Cardiac fibroblast (primary cell): ENCODE measurements around the gene SNX6.
"Not testable (repeated sequence)": the region's sequence is repeated elsewhere in the genome, so short reads cannot be mapped to it uniquely, and the experiment has no call there.

ENCODE experiments used
- DNase-seq, 2 donors: peaks; one replicate each; pipeline versions ENCODE4 v3.0.0 to v3.0.0-alpha.2; 2010; ENCODE audit warnings: low read depth in 2 of 2
- H3K4me3 ChIP-seq, 2 donors: replicated peaks in 1 of 2; 1 replicate in 1 of 2; 2 replicates in 1 of 2; pipeline ENCODE4 v1.5.1; 2011; ENCODE audit warnings: low read depth in 2 of 2, low read length in 2 of 2, mild to moderate bottlenecking in 2 of 2, moderate library complexity in 1 of 2
- TF ChIP-seq, protein P1 (sequence below): IDR thresholded peaks from one replicate; pipeline ENCODE4 v1.5.1; 2011; ENCODE audit warnings: low read depth, mild to moderate bottlenecking, low read length, inconsistent platforms

SNX6 gene

DNA sequence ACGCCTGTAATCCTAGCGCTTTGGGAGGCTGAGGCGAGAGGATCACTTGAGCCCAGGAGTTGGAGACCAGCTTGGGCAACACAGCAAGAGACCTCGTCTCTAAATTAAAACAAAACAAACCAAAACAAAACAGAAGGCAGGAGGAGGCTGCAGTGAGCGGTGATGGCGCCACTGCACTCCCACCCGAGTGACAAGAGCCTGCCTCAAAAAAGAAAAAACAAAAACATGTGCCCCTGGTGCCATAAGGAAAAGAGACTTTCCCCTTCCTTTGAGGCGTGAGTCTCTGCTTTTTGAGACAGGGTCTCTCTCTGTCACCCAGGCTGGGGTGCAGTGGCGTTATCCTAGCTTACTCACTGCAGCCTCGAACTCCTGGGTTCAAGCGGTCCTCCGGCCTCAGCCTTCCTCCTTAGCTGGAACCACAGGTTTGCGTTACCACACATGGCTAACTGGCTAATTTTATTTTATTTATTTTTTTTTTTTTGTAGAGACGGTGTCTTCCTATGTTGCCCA, 81.4 kb downstream of the SNX6 start:
- TF ChIP-seq, protein P1, sequence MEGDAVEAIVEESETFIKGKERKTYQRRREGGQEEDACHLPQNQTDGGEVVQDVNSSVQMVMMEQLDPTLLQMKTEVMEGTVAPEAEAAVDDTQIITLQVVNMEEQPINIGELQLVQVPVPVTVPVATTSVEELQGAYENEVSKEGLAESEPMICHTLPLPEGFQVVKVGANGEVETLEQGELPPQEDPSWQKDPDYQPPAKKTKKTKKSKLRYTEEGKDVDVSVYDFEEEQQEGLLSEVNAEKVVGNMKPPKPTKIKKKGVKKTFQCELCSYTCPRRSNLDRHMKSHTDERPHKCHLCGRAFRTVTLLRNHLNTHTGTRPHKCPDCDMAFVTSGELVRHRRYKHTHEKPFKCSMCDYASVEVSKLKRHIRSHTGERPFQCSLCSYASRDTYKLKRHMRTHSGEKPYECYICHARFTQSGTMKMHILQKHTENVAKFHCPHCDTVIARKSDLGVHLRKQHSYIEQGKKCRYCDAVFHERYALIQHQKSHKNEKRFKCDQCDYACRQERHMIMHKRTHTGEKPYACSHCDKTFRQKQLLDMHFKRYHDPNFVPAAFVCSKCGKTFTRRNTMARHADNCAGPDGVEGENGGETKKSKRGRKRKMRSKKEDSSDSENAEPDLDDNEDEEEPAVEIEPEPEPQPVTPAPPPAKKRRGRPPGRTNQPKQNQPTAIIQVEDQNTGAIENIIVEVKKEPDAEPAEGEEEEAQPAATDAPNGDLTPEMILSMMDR, result no peak
- no peak overlapping the region for H3K4me3 ChIP-seq

DNA sequence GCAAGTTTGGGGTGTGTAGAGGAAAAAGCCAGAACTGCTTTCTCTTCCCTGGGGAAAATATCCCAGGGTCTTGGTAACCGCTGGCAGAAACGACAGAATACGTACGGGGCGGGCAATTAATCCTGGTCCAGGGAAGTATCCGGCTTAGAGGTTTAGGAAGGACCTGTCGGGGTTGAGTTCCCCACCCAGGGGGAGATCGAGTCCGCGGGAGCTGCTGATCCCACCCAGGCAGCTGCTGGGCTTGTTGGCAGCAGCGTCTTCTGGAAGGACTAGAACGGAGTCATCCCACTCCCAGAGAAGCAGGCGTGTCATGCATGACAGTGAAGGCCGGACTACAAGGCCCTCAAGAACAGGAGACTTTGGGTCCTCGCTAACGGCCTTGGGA, 82.8 kb downstream of the SNX6 start:
- not testable (repeated sequence) for DNase-seq, H3K4me3 ChIP-seq

More for the DNA sequence above, 81.4 kb downstream of the SNX6 start:
- no peak for DNase-seq

DNA sequence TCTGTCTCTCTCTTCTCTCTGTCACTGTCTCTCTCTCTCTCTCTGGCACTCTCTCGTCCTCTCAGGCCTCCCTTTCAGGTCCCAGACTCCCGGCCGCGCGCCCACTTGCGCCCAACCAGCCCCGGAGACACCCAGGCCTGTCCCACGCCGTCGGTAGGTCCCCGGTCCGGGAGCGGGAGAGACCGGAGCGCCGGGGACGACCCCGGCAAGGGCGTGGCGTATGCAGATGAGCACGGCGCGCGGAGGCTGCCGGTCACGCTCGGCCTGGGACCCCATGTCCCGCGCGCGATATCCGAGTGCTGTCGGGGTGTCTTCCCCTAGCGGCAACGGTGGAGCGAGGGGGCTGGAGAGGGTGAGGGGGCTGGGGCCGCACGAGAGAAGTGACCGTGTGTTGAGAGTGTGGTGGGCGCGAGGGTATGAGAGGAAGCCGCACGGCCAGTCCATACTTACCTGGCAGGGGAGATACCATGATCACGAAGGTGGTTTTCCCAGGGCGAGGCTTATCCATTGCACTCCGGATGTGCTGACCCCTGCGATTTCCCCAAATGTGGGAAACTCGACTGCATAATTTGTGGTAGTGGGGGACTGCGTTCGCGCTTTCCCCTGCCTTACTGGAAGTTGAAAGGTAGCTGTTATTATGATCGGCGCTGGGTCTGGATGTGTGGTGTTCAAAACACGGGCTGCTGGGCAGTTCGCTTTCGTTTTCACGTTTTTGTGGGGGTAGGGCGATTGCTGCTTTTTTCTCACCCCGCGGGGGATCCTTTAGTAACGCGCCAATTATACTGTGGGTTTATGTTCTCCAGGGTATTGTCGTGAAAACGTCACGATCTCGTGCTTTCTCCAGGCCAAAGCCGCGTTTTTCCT, 83.4 kb downstream of the SNX6 start:
- not testable (repeated sequence) for H3K4me3 ChIP-seq, DNase-seq

DNA sequence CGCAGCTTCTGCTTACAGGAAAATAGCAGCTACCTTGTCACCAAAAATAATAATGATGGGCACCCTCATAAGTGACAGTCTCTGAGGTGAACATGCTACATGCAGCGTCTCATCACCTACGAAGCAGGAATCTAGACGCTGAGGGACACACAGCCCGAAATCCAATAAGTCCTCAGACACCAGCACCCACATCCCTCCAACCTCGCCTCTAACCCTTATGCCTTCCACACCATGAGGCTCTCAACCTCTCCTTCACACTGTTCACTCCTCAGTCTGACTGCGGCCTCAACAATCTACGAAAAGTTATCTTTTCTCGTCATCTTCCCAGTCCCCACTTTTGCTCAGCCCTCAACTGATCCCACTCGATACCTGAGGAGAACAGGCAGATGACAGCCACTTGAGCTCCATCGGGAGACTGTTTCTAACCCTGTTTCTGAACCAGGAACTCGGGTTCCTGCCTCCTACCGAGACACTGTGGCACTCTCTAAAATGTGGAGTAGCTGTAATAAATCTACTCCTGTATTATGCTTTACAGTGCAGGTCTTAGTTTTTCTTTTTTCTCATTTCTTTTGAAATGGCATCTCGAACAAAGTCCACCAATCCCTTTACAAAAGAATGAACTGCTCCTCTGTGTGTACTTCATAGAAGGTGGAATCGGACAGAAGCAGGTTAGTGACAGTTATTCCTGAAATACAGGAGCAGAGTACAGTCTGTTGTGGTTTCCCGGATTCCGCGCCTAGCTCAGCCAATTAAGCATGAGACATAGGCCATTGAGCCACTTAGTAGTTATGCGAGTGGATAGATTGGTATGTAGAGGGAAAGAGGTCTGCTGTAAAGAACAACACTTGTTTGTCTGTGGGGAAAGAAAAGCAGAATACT, 89.5 kb downstream of the SNX6 start:
- peak overlapping the region; percentile 87 to 100 for H3K4me3 ChIP-seq
- DNase-seq, result not testable (repeated sequence)

DNA sequence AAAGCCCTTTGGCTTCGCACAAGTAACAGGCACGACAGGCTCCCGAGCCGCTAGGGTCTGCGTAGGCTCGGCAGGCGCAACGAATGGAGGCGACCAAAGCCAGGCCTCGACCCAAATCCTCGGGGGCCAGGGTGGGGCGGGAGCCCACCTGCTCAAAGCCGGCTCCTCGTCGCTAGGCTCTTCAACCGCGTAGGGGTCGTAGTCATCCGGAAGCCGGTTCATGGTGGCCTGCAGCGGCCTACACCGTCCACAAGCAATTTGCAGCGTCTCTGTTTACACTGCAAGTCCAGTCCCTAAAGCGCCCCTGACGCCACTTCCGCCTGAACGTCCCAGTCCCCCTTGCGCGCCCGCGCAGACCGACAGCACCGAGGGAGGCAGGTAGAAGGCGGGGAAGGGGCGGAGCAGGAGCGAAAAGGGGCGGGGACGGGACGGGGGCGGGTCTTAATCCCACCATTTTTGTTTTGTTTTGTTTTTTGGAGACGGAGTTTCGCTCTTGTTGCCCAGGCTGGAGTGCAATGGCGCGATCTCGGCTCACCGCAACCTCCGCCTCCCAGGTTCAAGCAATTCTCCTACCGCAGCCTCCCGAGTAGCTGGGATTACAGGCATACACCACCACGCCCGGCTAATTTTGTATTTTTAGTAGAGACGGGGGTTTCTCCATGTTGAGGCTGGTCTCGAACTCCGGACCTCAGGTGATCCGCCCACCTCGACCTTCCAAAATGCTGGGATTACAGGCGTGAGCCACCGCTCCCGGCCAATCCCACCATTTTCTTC, 90.4 kb downstream of the SNX6 start, which contains the start of gene EAPP:
EAPP (minus strand) TSS at position 295 of the 774 bp plus-strand sequence; CDS start at position 222, 73 bp downstream.
- TF ChIP-seq, protein P1, result no peak

DNA sequence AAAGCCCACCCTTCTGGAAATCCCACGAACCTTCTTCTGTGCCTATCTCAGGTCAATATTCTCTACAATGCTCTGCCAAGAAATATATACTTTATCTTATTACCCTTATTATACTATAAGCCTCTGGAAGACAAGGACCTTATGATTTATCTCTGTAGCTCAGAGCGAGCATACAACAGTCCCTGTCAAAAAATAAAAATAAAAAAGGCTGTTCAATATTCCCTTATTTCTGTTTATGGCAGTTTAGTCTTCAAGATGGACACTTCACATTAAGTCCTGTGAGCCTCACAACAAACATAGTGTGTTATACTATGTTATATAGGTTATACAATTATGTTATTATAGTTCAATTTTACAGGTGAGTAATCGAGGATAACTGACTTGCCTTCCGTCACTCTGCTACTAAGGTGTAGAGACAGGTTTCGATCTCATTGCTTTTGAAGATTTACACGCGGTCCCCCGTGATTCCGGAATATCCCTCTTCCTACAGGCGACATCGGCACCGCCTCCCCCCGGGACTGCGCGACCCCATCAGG, 91.0 kb downstream of the SNX6 start:
- peak overlapping the region; percentile 87 to 100 for H3K4me3 ChIP-seq
- no peak for DNase-seq
- TF ChIP-seq, protein P1, result no peak

More for the DNA sequence above, 90.4 kb downstream of the SNX6 start, which contains the start of gene EAPP:
- DNase-seq, result peak; percentile 98 to 99
- H3K4me3 ChIP-seq, result peak within 1 kb of the TSS; percentile 87 to 100

DNA sequence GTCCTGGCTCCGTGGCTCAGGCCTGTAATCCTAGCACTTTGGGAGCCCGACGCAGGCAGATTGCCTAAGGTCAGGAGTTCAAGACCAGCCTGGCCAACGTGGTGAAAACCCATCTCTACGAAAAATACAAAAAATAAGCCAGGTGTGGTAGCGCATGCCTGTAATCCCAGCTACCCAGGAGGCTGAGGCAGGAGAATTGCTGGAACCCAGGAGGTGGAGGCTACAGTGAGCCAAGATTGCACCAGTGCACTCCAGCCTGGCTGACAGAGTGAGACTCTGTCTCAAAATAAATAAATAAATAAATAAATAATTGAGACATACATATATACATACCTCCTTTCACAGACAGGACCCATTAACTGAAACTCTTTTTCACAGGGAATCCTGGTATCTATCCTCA, 91.9 kb downstream of the SNX6 start:
- not testable (repeated sequence) for DNase-seq
- H3K4me3 ChIP-seq, result peak overlapping the region in 1 of 2 donors; percentile 100

DNA sequence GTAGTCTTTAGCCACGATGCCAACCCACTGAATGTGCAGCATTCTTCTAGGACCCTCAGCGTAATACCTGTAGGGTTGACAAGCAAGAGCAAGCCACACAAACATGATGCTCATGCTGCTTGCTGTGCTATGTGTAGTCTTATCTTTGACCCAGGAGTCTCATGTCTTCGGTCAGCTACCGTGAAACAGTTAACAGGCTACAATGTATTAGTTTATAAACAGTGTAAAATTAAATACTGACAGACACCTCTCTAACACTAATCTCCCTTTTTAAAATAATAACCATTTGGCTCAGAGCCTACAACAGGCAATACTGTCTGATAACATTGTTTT, 92.3 kb downstream of the SNX6 start:
- TF ChIP-seq, protein P1, result no peak
- no peak overlapping the region for H3K4me3 ChIP-seq
- DNase-seq, result no peak
